Measurements from ENCODE around the gene TMBIM1. TPM values are rescaled to one million over a fixed set of nuclear protein-coding genes. Genes with fewer than 3 reads are reported as not detected.

Gene TMBIM1
- total RNA-seq, 1 experiment from 2014 or later = 114 TPM

GRCh38 chr2:218236829-218237228 lies 55.5 kb downstream of the TMBIM1 start:
- ATAC-seq = no peak
- H3K4me3 ChIP-seq (ENCODE audit: low read depth in 2 of 2, low read length in 2 of 2) = no peak overlapping the region
- CTCF ChIA-PET = no interaction called here
- H3K27me3 ChIP-seq (ENCODE audit: control insufficient read depth, insufficient read depth, low read length) = no peaks in the 10 kb centered on the region
- TF ChIP-seq POLR2AphosphoS5 (IDR thresholded peaks at IDR 0.05; ENCODE audit: low read depth, low read length) = no peak
- intact Hi-C loops (cut with micrococcal nuclease; ENCODE audit: unreplicated experiment) (no loop called here), in situ Hi-C loops (cut with HindIII; ENCODE audit: low pct_unique_long_range_greater_than_20kb, low sequenced_read_pairs) (no loop called here)
- H3K27ac ChIP-seq (ENCODE audit: low read length) = no peak overlapping the region
- BruUV-seq (replicated peaks) = TSS peak; percentile 48
- no peaks in the 10 kb centered on the region for H3K9me3 ChIP-seq (ENCODE audit: control insufficient read depth, insufficient read depth, low read depth, low read length)
- POLR2A ChIA-PET = no interaction called here
- DNase-seq (ENCODE audit: low read depth, low spot score) = no peak
- H3K4me1 ChIP-seq (ENCODE audit: control insufficient read depth, insufficient read depth, low read length) = no peaks in the 10 kb centered on the region
- peaks cover 33% of the 10 kb centered on the region for H3K36me3 ChIP-seq (ENCODE audit: control insufficient read depth, insufficient read depth, low read length)

GRCh38 chr2:218235017-218235416 lies 57.3 kb downstream of the TMBIM1 start:
- H3K36me3 ChIP-seq (ENCODE audit: control insufficient read depth, insufficient read depth, low read length) = peaks cover 24% of the 10 kb centered on the region
- H3K9me3 ChIP-seq (ENCODE audit: control insufficient read depth, insufficient read depth, low read depth, low read length) = no peaks in the 10 kb centered on the region
- H3K27ac ChIP-seq (ENCODE audit: low read length) = no peak overlapping the region
- BruUV-seq (replicated peaks) = no TSS peak
- no peak overlapping the region for H3K4me3 ChIP-seq (ENCODE audit: low read depth in 2 of 2, low read length in 2 of 2)
- in situ Hi-C loops (cut with HindIII; ENCODE audit: low pct_unique_long_range_greater_than_20kb, low sequenced_read_pairs) = no loop called here
- ChIA-PET CTCF (no interaction called here), POLR2A (no interaction called here)
- intact Hi-C loops (cut with micrococcal nuclease; ENCODE audit: unreplicated experiment) = no loop called here
- H3K27me3 ChIP-seq (ENCODE audit: control insufficient read depth, insufficient read depth, low read length) = no peaks in the 10 kb centered on the region
- no peak for DNase-seq (ENCODE audit: low read depth, low spot score)
- no peak for ATAC-seq
- TF ChIP-seq TCF7L2 (IDR thresholded peaks at IDR 0.05; ENCODE audit: low read depth, low read length) (no peak), SIN3A (IDR thresholded peaks at IDR 0.05; ENCODE audit: borderline replicate concordance, insufficient read depth, low read depth, low read length) (no peak), POLR2AphosphoS5 (IDR thresholded peaks at IDR 0.05; ENCODE audit: low read depth, low read length) (no peak), CTCF (IDR thresholded peaks at IDR 0.05) (no peak), REST (IDR thresholded peaks at IDR 0.05; ENCODE audit: insufficient read depth in 1 of 2, low read depth in 2 of 2, low read length in 1 of 2) (no peak)
- H3K4me1 ChIP-seq (ENCODE audit: control insufficient read depth, insufficient read depth, low read length) = no peaks in the 10 kb centered on the region

GRCh38 chr2:218234521-218234920 lies 57.8 kb downstream of the TMBIM1 start:
- no peak for TF ChIP-seq SIN3A (IDR thresholded peaks at IDR 0.05; ENCODE audit: borderline replicate concordance, insufficient read depth, low read depth, low read length)
- DNase-seq (ENCODE audit: low read depth, low spot score) (no peak), ATAC-seq (no peak)
- Histone ChIP-seq H3K36me3 (ENCODE audit: control insufficient read depth, insufficient read depth, low read length) (peaks cover 25% of the 10 kb centered on the region), H3K9me3 (ENCODE audit: control insufficient read depth, insufficient read depth, low read depth, low read length) (no peaks in the 10 kb centered on the region), H3K27me3 (ENCODE audit: control insufficient read depth, insufficient read depth, low read length) (no peaks in the 10 kb centered on the region), H3K27ac (ENCODE audit: low read length) (no peak overlapping the region), H3K4me1 (ENCODE audit: control insufficient read depth, insufficient read depth, low read length) (no peaks in the 10 kb centered on the region), H3K4me3 (ENCODE audit: low read depth in 2 of 2, low read length in 2 of 2) (no peak overlapping the region)
- in situ Hi-C loops (cut with HindIII; ENCODE audit: low pct_unique_long_range_greater_than_20kb, low sequenced_read_pairs) (no loop called here), intact Hi-C loops (cut with micrococcal nuclease; ENCODE audit: unreplicated experiment) (no loop called here)
- ChIA-PET CTCF (no interaction called here), POLR2A (no interaction called here)
- no TSS peak for BruUV-seq (replicated peaks)
